Smooth muscle cell (in vitro differentiated cells): ENCODE data around the gene COX7A1. TPM values are rescaled to one million over a fixed set of nuclear protein-coding genes. Genes with fewer than 3 reads are reported as not detected.

Source experiments
- DNase-seq: peaks from one replicate; lab custom pipeline; 2025; ENCODE audit not compliant: unreplicated experiment; lab: John Stamatoyannopoulos, UW
- H2AFZ ChIP-seq: fragments of 200-600 bp; sonication (generic); 2 replicates; pipeline ENCODE4 v1.6.0; 2016; ENCODE audit warnings: antibody characterized with exemption, low read depth, mild to moderate bottlenecking
- H3F3A ChIP-seq: fragments of 200-600 bp; sonication (generic); 2 replicates; pipeline ENCODE4 v1.6.0; 2017; ENCODE audit warnings: antibody characterized with exemption, low read depth
- H3K27ac ChIP-seq: fragments of 200-600 bp; sonication (generic); 2 replicates; pipeline ENCODE4 v1.5.1; 2016; ENCODE audit warnings: low read depth, mild to moderate bottlenecking
- H3K27me3 ChIP-seq: fragments of 200-600 bp; sonication (generic); 2 replicates; pipeline ENCODE4 v1.6.1; 2016; ENCODE audit warnings: low read depth, mild to moderate bottlenecking
- H3K36me3 ChIP-seq: fragments of 200-600 bp; sonication (generic); 2 replicates; pipeline ENCODE4 v1.5.1; 2016; ENCODE audit warnings: low read depth
- H3K4me1 ChIP-seq: fragments of 200-600 bp; sonication (generic); 2 replicates; pipeline ENCODE4 v1.5.1; 2016; ENCODE audit warnings: low read depth
- H3K4me2 ChIP-seq: fragments of 200-600 bp; sonication (generic); 2 replicates; pipeline ENCODE4 v1.6.0; 2016; ENCODE audit warnings: mild to moderate bottlenecking
- H3K4me3 ChIP-seq: fragments of 200-600 bp; sonication (generic); 2 replicates; pipeline ENCODE4 v1.5.1; 2016; ENCODE audit warnings: mild to moderate bottlenecking
- H3K79me2 ChIP-seq: fragments of 200-600 bp; sonication (generic); 2 replicates; pipeline ENCODE4 v1.6.0; 2016; ENCODE audit warnings: low read depth, mild to moderate bottlenecking
- H3K9ac ChIP-seq: fragments of 200-600 bp; sonication (generic); 2 replicates; pipeline ENCODE4 v1.6.0; 2016; ENCODE audit warnings: low read depth
- H3K9me3 ChIP-seq: fragments of 200-600 bp; sonication (generic); replicated peaks from 2 replicates; pipeline ENCODE4 v1.5.1; 2016; ENCODE audit warnings: low read depth
- H4K20me1 ChIP-seq: fragments of 200-600 bp; sonication (generic); 2 replicates; pipeline ENCODE4 v1.6.0; 2016; ENCODE audit warnings: low read depth
- CTCF ChIP-seq: fragments of 200-600 bp; sonication (generic); IDR thresholded peaks from 2 replicates; pipeline ENCODE4 v1.5.1; 2017; ENCODE audit warnings: borderline replicate concordance, mild to moderate bottlenecking, antibody characterized with exemption; ENCODE audit not compliant: insufficient read depth, poor library complexity, severe bottlenecking
- WGBS: methylation state at CpG from one replicate; pipeline ENCODE4 v1.1.7; 2016; ENCODE audit warnings: low lambda C conversion rate; 5-methylcytosine and 5-hydroxymethylcytosine counted together
- polyA plus RNA-seq: library from polyadenylated mRNA; unstranded; fragments of >200 nt; fragmentation: Nextera tagmentation; extraction: Ambion mirVana; gene quantifications from 2 replicates; pipeline ENCODE4 v1.2.1, GENCODE V29; 2016
- total RNA-seq: library from RNA; depleted of rRNA; stranded (reverse); fragments of >200 nt; gene quantifications from 2 replicates; pipeline ENCODE4 v1.2.3, GENCODE V29; 2014

Gene COX7A1
- total and polyA plus RNA-seq, 2 experiments from 2014 or later = not detected

- Histone ChIP-seq H3K79me2 (no peaks in the 10 kb centered on the region), H3K9me3 (no peaks in the 10 kb centered on the region), H2AFZ (no peak overlapping the region), H3K4me1 (no peaks in the 10 kb centered on the region), H3K4me3 (no peak overlapping the region), H3K9ac (no peak overlapping the region), H3K36me3 (no peaks in the 10 kb centered on the region), H4K20me1 (no peaks in the 10 kb centered on the region), H3K27me3 (no peaks in the 10 kb centered on the region), H3K4me2 (no peak overlapping the region), H3F3A (no peaks in the 10 kb centered on the region), H3K27ac (no peak overlapping the region)
- WGBS = 99% methylated on average over 5 of the region's 5 CpGs
- TF ChIP-seq CTCF = no peak
- no peak for DNase-seq
These were observed 45.3 kb downstream of the COX7A1 start for GRCh38 chr19:36106991-36107390.

GRCh38 chr19:36106441-36106840, 45.8 kb downstream of the COX7A1 start:
- no peak for DNase-seq
- Histone ChIP-seq H3K27me3 (no peaks in the 10 kb centered on the region), H3K36me3 (no peaks in the 10 kb centered on the region), H4K20me1 (no peaks in the 10 kb centered on the region), H3F3A (no peaks in the 10 kb centered on the region), H3K4me3 (no peak overlapping the region), H3K4me2 (no peak overlapping the region), H3K27ac (no peak overlapping the region), H2AFZ (no peak overlapping the region), H3K9me3 (no peaks in the 10 kb centered on the region), H3K79me2 (no peaks in the 10 kb centered on the region), H3K9ac (no peak overlapping the region), H3K4me1 (no peaks in the 10 kb centered on the region)
- 91% methylated on average over 6 of the region's 6 CpGs for WGBS
- TF ChIP-seq CTCF = no peak

- H3K36me3 ChIP-seq = no peaks in the 10 kb centered on the region
- no peak overlapping the region for H3K4me2 ChIP-seq
- H3K9me3 ChIP-seq = no peaks in the 10 kb centered on the region
- H3K27me3 ChIP-seq = no peaks in the 10 kb centered on the region
- H3F3A ChIP-seq = no peaks in the 10 kb centered on the region
- no peak for TF ChIP-seq CTCF
- no peaks in the 10 kb centered on the region for H3K79me2 ChIP-seq
- no peaks in the 10 kb centered on the region for H4K20me1 ChIP-seq
- H2AFZ ChIP-seq = no peak overlapping the region
- no peak for DNase-seq
- no peak overlapping the region for H3K27ac ChIP-seq
- no peak overlapping the region for H3K4me3 ChIP-seq
- WGBS = 85% methylated on average over 11 of the region's 12 CpGs
- H3K4me1 ChIP-seq = no peaks in the 10 kb centered on the region
- no peak overlapping the region for H3K9ac ChIP-seq
These were observed 48.2 kb downstream of the COX7A1 start for GRCh38 chr19:36103842-36104552.

- Histone ChIP-seq H3F3A (no peaks in the 10 kb centered on the region), H3K9me3 (no peaks in the 10 kb centered on the region), H3K79me2 (no peaks in the 10 kb centered on the region), H3K9ac (no peak overlapping the region), H3K4me3 (no peak overlapping the region), H3K27me3 (no peaks in the 10 kb centered on the region), H3K36me3 (no peaks in the 10 kb centered on the region), H4K20me1 (no peaks in the 10 kb centered on the region), H3K4me1 (no peaks in the 10 kb centered on the region), H3K27ac (no peak overlapping the region), H2AFZ (no peak overlapping the region), H3K4me2 (no peak overlapping the region)
- TF ChIP-seq CTCF = no peak
- 96% methylated on average over 24 of the region's 24 CpGs for WGBS
- DNase-seq = no peak
These were observed 49.1 kb downstream of the COX7A1 start for GRCh38 chr19:36103040-36103626.
